ENCODE data around the gene TTLL11.

Gene TTLL11

GRCh38 chr9:121966706-121967105 is 126.4 kb downstream of the TTLL11 start:
- Histone ChIP-seq H3K36me3 (ENCODE audit: control insufficient read depth in 4 of 4, insufficient read depth in 4 of 4, low read length in 3 of 4) (no peaks in the 10 kb centered on the region), H3K4me1 (ENCODE audit: control extremely low read depth in 1 of 4, control insufficient read depth in 4 of 4, insufficient read depth in 4 of 4, low read length in 3 of 4) (peaks cover 0 to 3% (median under 1%) of the 10 kb centered on the region in 4 experiments), H3K27ac (ENCODE audit: insufficient read depth in 1 of 2, low read depth in 1 of 2, low read length in 2 of 2, poor library complexity in 1 of 2, severe bottlenecking in 2 of 2) (no peak overlapping the region), H3K4me3 (ENCODE audit: control insufficient read depth in 1 of 7, extremely low read depth in 1 of 7, insufficient read depth in 4 of 7, low read depth in 2 of 7, low read length in 6 of 7) (no peak overlapping the region), H3K27me3 (replicated peaks in 2 of 5; ENCODE audit: control insufficient read depth in 4 of 5, insufficient read depth in 5 of 5, low read length in 4 of 5) (no peaks in the 10 kb centered on the region), H3K9me3 (ENCODE audit: control extremely low read depth in 1 of 5, control insufficient read depth in 4 of 5, insufficient read depth in 2 of 5, low read depth in 1 of 5, low read length in 4 of 5) (no peaks in the 10 kb centered on the region)
- CTCF ChIA-PET, result interaction anchor here (1.1 kb wide), 1 partner anchor 30 kb away, joined by 3 read pairs; no protein-coding TSS in a partner anchor
- WGBS (ENCODE audit: insufficient coverage), result 88% methylated on average over 1 of the region's 1 CpG
- POLR2A ChIA-PET, result no interaction called here
- no peak for DNase-seq

DNA sequence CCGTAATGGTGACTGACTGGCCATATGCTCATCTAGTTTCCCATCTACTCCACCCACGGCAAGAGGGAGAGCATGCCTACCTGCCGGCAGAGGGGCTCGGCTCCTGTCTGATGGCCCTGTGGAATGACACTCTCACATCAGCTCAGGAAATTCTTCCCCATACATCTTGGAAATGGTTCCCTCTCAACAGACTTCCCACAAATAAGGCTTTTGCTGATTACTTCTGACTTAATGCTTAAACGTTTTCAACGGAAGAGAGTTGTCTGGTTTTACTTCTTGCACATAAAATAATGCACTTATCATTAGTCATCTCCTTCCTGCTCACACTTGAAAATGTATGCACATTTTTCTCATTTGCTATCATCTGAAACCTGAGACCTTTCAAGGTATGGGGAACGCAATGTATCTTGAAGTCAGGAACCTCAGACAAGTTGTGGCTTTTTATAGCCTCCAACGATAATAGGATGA is 129.5 kb downstream of the TTLL11 start:
- Histone ChIP-seq H3K4me1 (ENCODE audit: control extremely low read depth in 1 of 4, control insufficient read depth in 4 of 4, insufficient read depth in 4 of 4, low read length in 3 of 4) (peaks cover 0 to 5% (median 3%) of the 10 kb centered on the region in 4 experiments), H3K27ac (ENCODE audit: insufficient read depth in 1 of 2, low read depth in 1 of 2, low read length in 2 of 2, poor library complexity in 1 of 2, severe bottlenecking in 2 of 2) (no peak overlapping the region), H3K4me3 (ENCODE audit: control insufficient read depth in 1 of 7, extremely low read depth in 1 of 7, insufficient read depth in 4 of 7, low read depth in 2 of 7, low read length in 6 of 7) (no peak overlapping the region), H3K27me3 (replicated peaks in 2 of 5; ENCODE audit: control insufficient read depth in 4 of 5, insufficient read depth in 5 of 5, low read length in 4 of 5) (peaks cover 0 to 2% (median 0%) of the 10 kb centered on the region in 5 experiments), H3K9me3 (ENCODE audit: control extremely low read depth in 1 of 5, control insufficient read depth in 4 of 5, insufficient read depth in 2 of 5, low read depth in 1 of 5, low read length in 4 of 5) (no peaks in the 10 kb centered on the region), H3K36me3 (ENCODE audit: control insufficient read depth in 4 of 4, insufficient read depth in 4 of 4, low read length in 3 of 4) (no peaks in the 10 kb centered on the region)
- WGBS (ENCODE audit: insufficient coverage), result 59% methylated on average over 8 of the region's 8 CpGs
- DNase-seq, result peak in 2 of 3 donors; percentile 4 to 38
- ChIA-PET CTCF (no interaction called here), POLR2A (no interaction called here)

GRCh38 chr9:121962421-121962820 is 130.7 kb downstream of the TTLL11 start:
- 100% methylated on average over 1 of the region's 1 CpG for WGBS (ENCODE audit: insufficient coverage)
- Histone ChIP-seq H3K4me3 (ENCODE audit: control insufficient read depth in 1 of 7, extremely low read depth in 1 of 7, insufficient read depth in 4 of 7, low read depth in 2 of 7, low read length in 6 of 7) (no peak overlapping the region), H3K9me3 (ENCODE audit: control extremely low read depth in 1 of 5, control insufficient read depth in 4 of 5, insufficient read depth in 2 of 5, low read depth in 1 of 5, low read length in 4 of 5) (no peaks in the 10 kb centered on the region), H3K27ac (ENCODE audit: insufficient read depth in 1 of 2, low read depth in 1 of 2, low read length in 2 of 2, poor library complexity in 1 of 2, severe bottlenecking in 2 of 2) (no peak overlapping the region), H3K4me1 (ENCODE audit: control extremely low read depth in 1 of 4, control insufficient read depth in 4 of 4, insufficient read depth in 4 of 4, low read length in 3 of 4) (peaks cover 0 to 7% (median 4%) of the 10 kb centered on the region in 4 experiments), H3K36me3 (ENCODE audit: control insufficient read depth in 4 of 4, insufficient read depth in 4 of 4, low read length in 3 of 4) (no peaks in the 10 kb centered on the region), H3K27me3 (replicated peaks in 2 of 5; ENCODE audit: control insufficient read depth in 4 of 5, insufficient read depth in 5 of 5, low read length in 4 of 5) (peaks cover 0 to 2% (median 0%) of the 10 kb centered on the region in 5 experiments)
- CTCF ChIA-PET, result no interaction called here
- POLR2A ChIA-PET, result no interaction called here
- DNase-seq, result no peak

GRCh38 chr9:121960665-121961064 is 132.4 kb downstream of the TTLL11 start:
- no peaks in the 10 kb centered on the region for H3K36me3 ChIP-seq (ENCODE audit: control insufficient read depth in 4 of 4, insufficient read depth in 4 of 4, low read length in 3 of 4)
- peaks cover 0 to 2% (median 0%) of the 10 kb centered on the region in 5 experiments for H3K27me3 ChIP-seq (replicated peaks in 2 of 5; ENCODE audit: control insufficient read depth in 4 of 5, insufficient read depth in 5 of 5, low read length in 4 of 5)
- H3K4me1 ChIP-seq (ENCODE audit: control extremely low read depth in 1 of 4, control insufficient read depth in 4 of 4, insufficient read depth in 4 of 4, low read length in 3 of 4), result peaks cover 0 to 7% (median 4%) of the 10 kb centered on the region in 4 experiments
- no peaks in the 10 kb centered on the region for H3K9me3 ChIP-seq (ENCODE audit: control extremely low read depth in 1 of 5, control insufficient read depth in 4 of 5, insufficient read depth in 2 of 5, low read depth in 1 of 5, low read length in 4 of 5)
- CTCF ChIA-PET, result no interaction called here
- no peak for DNase-seq
- POLR2A ChIA-PET, result no interaction called here
- H3K27ac ChIP-seq (ENCODE audit: insufficient read depth in 1 of 2, low read depth in 1 of 2, low read length in 2 of 2, poor library complexity in 1 of 2, severe bottlenecking in 2 of 2), result no peak overlapping the region
- 100% methylated on average over 4 of the region's 7 CpGs for WGBS (ENCODE audit: insufficient coverage)
- no peak overlapping the region for H3K4me3 ChIP-seq (ENCODE audit: control insufficient read depth in 1 of 7, extremely low read depth in 1 of 7, insufficient read depth in 4 of 7, low read depth in 2 of 7, low read length in 6 of 7)

- Histone ChIP-seq H3K4me3 (ENCODE audit: control insufficient read depth in 1 of 7, extremely low read depth in 1 of 7, insufficient read depth in 4 of 7, low read depth in 2 of 7, low read length in 6 of 7) (no peak overlapping the region), H3K4me1 (ENCODE audit: control extremely low read depth in 1 of 4, control insufficient read depth in 4 of 4, insufficient read depth in 4 of 4, low read length in 3 of 4) (peaks cover 0 to 7% (median 4%) of the 10 kb centered on the region in 4 experiments), H3K9me3 (ENCODE audit: control extremely low read depth in 1 of 5, control insufficient read depth in 4 of 5, insufficient read depth in 2 of 5, low read depth in 1 of 5, low read length in 4 of 5) (no peaks in the 10 kb centered on the region), H3K36me3 (ENCODE audit: control insufficient read depth in 4 of 4, insufficient read depth in 4 of 4, low read length in 3 of 4) (no peaks in the 10 kb centered on the region), H3K27ac (ENCODE audit: insufficient read depth in 1 of 2, low read depth in 1 of 2, low read length in 2 of 2, poor library complexity in 1 of 2, severe bottlenecking in 2 of 2) (no peak overlapping the region), H3K27me3 (replicated peaks in 2 of 5; ENCODE audit: control insufficient read depth in 4 of 5, insufficient read depth in 5 of 5, low read length in 4 of 5) (peaks cover 0 to 2% (median 0%) of the 10 kb centered on the region in 5 experiments)
- CTCF ChIA-PET, result no interaction called here
- 67% methylated on average over 4 of the region's 4 CpGs for WGBS (ENCODE audit: insufficient coverage)
- no peak for DNase-seq
- POLR2A ChIA-PET, result interaction anchor here (0.5 kb wide), 1 partner anchor 258 kb away, joined by 3 read pairs; no protein-coding TSS in a partner anchor
Measured at GRCh38 chr9:121958530-121958929, 134.6 kb downstream of the TTLL11 start.

DNA sequence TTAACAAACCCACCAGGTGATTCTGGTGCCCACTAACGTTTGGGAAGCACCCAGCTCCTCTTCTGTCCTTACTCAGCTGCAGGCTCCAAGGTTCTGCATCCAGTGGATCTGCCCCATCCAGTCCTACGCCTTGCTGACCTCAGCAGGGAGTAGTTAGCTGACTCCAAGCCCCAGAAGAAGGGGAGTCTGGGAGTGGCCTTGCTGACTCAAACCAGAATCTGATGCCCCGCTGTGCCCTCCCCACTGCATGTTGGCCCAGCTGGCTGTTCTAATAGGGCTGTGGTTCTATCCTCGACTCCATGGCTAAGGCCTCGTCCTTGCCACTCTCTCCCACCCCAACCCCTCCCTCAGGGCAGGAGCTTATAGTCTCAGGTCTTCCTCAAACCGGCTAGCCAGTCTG is 136.3 kb downstream of the TTLL11 start:
- Histone ChIP-seq H3K27me3 (replicated peaks in 2 of 5; ENCODE audit: control insufficient read depth in 4 of 5, insufficient read depth in 5 of 5, low read length in 4 of 5) (peaks cover 0 to 2% (median 0%) of the 10 kb centered on the region in 5 experiments), H3K4me1 (ENCODE audit: control extremely low read depth in 1 of 4, control insufficient read depth in 4 of 4, insufficient read depth in 4 of 4, low read length in 3 of 4) (peaks cover 0 to 8% (median 5%) of the 10 kb centered on the region in 4 experiments), H3K4me3 (ENCODE audit: control insufficient read depth in 1 of 7, extremely low read depth in 1 of 7, insufficient read depth in 4 of 7, low read depth in 2 of 7, low read length in 6 of 7) (no peak overlapping the region), H3K36me3 (ENCODE audit: control insufficient read depth in 4 of 4, insufficient read depth in 4 of 4, low read length in 3 of 4) (no peaks in the 10 kb centered on the region), H3K9me3 (ENCODE audit: control extremely low read depth in 1 of 5, control insufficient read depth in 4 of 5, insufficient read depth in 2 of 5, low read depth in 1 of 5, low read length in 4 of 5) (no peaks in the 10 kb centered on the region), H3K27ac (ENCODE audit: insufficient read depth in 1 of 2, low read depth in 1 of 2, low read length in 2 of 2, poor library complexity in 1 of 2, severe bottlenecking in 2 of 2) (no peak overlapping the region)
- 98% methylated on average over 6 of the region's 6 CpGs for WGBS (ENCODE audit: insufficient coverage)
- DNase-seq, result no peak
- POLR2A ChIA-PET, result no interaction called here
- CTCF ChIA-PET, result interaction anchor here (0.9 kb wide), 1 partner anchor 10 kb away, joined by 3 read pairs; no protein-coding TSS in a partner anchor

GRCh38 chr9:121955649-121956048 is 137.5 kb downstream of the TTLL11 start:
- no peak for DNase-seq
- ChIA-PET CTCF (no interaction called here), POLR2A (no interaction called here)
- Histone ChIP-seq H3K36me3 (ENCODE audit: control insufficient read depth in 4 of 4, insufficient read depth in 4 of 4, low read length in 3 of 4) (no peaks in the 10 kb centered on the region), H3K27ac (ENCODE audit: insufficient read depth in 1 of 2, low read depth in 1 of 2, low read length in 2 of 2, poor library complexity in 1 of 2, severe bottlenecking in 2 of 2) (no peak overlapping the region), H3K4me1 (ENCODE audit: control extremely low read depth in 1 of 4, control insufficient read depth in 4 of 4, insufficient read depth in 4 of 4, low read length in 3 of 4) (peaks cover 0 to 8% (median 5%) of the 10 kb centered on the region in 4 experiments), H3K27me3 (replicated peaks in 2 of 5; ENCODE audit: control insufficient read depth in 4 of 5, insufficient read depth in 5 of 5, low read length in 4 of 5) (peaks cover 0 to under 1% (median 0%) of the 10 kb centered on the region in 5 experiments), H3K4me3 (ENCODE audit: control insufficient read depth in 1 of 7, extremely low read depth in 1 of 7, insufficient read depth in 4 of 7, low read depth in 2 of 7, low read length in 6 of 7) (no peak overlapping the region), H3K9me3 (ENCODE audit: control extremely low read depth in 1 of 5, control insufficient read depth in 4 of 5, insufficient read depth in 2 of 5, low read depth in 1 of 5, low read length in 4 of 5) (no peaks in the 10 kb centered on the region)
- WGBS (ENCODE audit: insufficient coverage), result no CpG with 5 or more reads among the region's 1 CpG

Data from common myeloid progenitor, CD34-positive (primary cell).